HEK293 (cell line): Measurements from ENCODE around the gene PLD5.

Source experiments
- CTCF ChIA-PET: fragments of 350-600 bp; formaldehyde crosslinking; extraction: SDS; loops from one replicate; lab custom pipeline; 2021; ENCODE audit warnings: antibody characterized with exemption; lab: Yijun Ruan, JAX
- POLR2A ChIA-PET: fragments of 300-600 bp; formaldehyde crosslinking; extraction: SDS; loops from one replicate; lab custom pipeline; 2020; ENCODE audit warnings: antibody characterized with exemption, inconsistent platforms; lab: Yijun Ruan, JAX
- H3K27ac ChIP-seq: fragments of 200-500 bp; sonication (Bioruptor generic); 2 replicates; pipeline ENCODE4 v1.5.1; 2014; ENCODE audit warnings: low read depth, low read length, control low read depth, inconsistent platforms; ENCODE audit errors: extremely low read depth
- H3K36me3 ChIP-seq, 2 experiments: fragments of 200-500 bp in 1 of 2; sonication (Bioruptor generic) in 1 of 2; 1 replicate in 1 of 2; 2 replicates in 1 of 2; pipeline ENCODE4 v1.5.1; 2014 to 2017; ENCODE audit warnings: inconsistent platforms in 2 of 2, low read length in 2 of 2; ENCODE audit not compliant: control insufficient read depth in 2 of 2, insufficient read depth in 1 of 2
- H3K4me1 ChIP-seq: fragments of 200-500 bp; sonication (Bioruptor generic); 2 replicates; pipeline ENCODE4 v1.5.1; 2014; ENCODE audit warnings: mild to moderate bottlenecking, low read length, inconsistent platforms; ENCODE audit not compliant: control insufficient read depth, insufficient read depth
- H3K4me3 ChIP-seq: 2 replicates; pipeline ENCODE4 v1.5.1; 2011; ENCODE audit warnings: low read depth, mild to moderate bottlenecking, control low read depth, low read length, moderate library complexity
- H3K9me3 ChIP-seq: fragments of 200-500 bp; sonication (Bioruptor generic); 2 replicates; pipeline ENCODE4 v1.5.1; 2014; ENCODE audit warnings: low read depth, low read length, inconsistent platforms; ENCODE audit not compliant: control insufficient read depth, insufficient read depth
- BCL11B ChIP-seq: fragments of 450-650 bp; formaldehyde crosslinking; IDR thresholded peaks from 2 replicates; pipeline ENCODE4 v1.5.1; 2016; ENCODE audit warnings: low read depth, missing biosample characterization, missing genetic modification characterization
- GFI1B ChIP-seq: fragments of 450-650 bp; formaldehyde crosslinking; IDR thresholded peaks from 2 replicates; pipeline ENCODE4 v1.5.1; 2016; ENCODE audit warnings: missing biosample characterization, missing genetic modification characterization
- HIC1 ChIP-seq: fragments of 450-650 bp; formaldehyde crosslinking; IDR thresholded peaks from 2 replicates; pipeline ENCODE4 v1.5.1; 2016; ENCODE audit warnings: missing biosample characterization, missing genetic modification characterization
- KLF1 ChIP-seq: fragments of 450-650 bp; formaldehyde crosslinking; IDR thresholded peaks from 2 replicates; pipeline ENCODE4 v1.5.1; 2016; ENCODE audit warnings: missing biosample characterization, missing genetic modification characterization
- MZF1 ChIP-seq: fragments of 450-650 bp; formaldehyde crosslinking; IDR thresholded peaks from 2 replicates; pipeline ENCODE4 v1.5.1; 2017; ENCODE audit warnings: missing biosample characterization, missing genetic modification characterization, borderline replicate concordance
- OVOL3 ChIP-seq: fragments of 450-650 bp; formaldehyde crosslinking; IDR thresholded peaks from 2 replicates; pipeline ENCODE4 v1.5.1; 2016; ENCODE audit warnings: missing biosample characterization, missing genetic modification characterization
- SCRT2 ChIP-seq: fragments of 450-650 bp; formaldehyde crosslinking; IDR thresholded peaks from 2 replicates; pipeline ENCODE4 v1.5.1; 2016; ENCODE audit warnings: missing biosample characterization, missing genetic modification characterization
- YY1 ChIP-seq: fragments of 450-650 bp; formaldehyde crosslinking; IDR thresholded peaks from 2 replicates; pipeline ENCODE4 v1.5.1; 2018; ENCODE audit warnings: missing biosample characterization, missing genetic modification characterization
- ZNF133 ChIP-seq: fragments of 450-650 bp; formaldehyde crosslinking; IDR thresholded peaks from 2 replicates; pipeline ENCODE4 v1.5.1; 2016; ENCODE audit warnings: missing biosample characterization, missing genetic modification characterization
- ZNF157 ChIP-seq: fragments of 450-650 bp; formaldehyde crosslinking; IDR thresholded peaks from 2 replicates; pipeline ENCODE4 v1.5.1; 2016; ENCODE audit warnings: missing biosample characterization, missing genetic modification characterization
- ZNF169 ChIP-seq: fragments of 450-650 bp; formaldehyde crosslinking; IDR thresholded peaks from 2 replicates; pipeline ENCODE4 v1.5.1; 2016; ENCODE audit warnings: missing biosample characterization, missing genetic modification characterization
- ZNF175 ChIP-seq: fragments of 450-650 bp; formaldehyde crosslinking; IDR thresholded peaks from 2 replicates; pipeline ENCODE4 v1.5.1; 2016; ENCODE audit warnings: missing biosample characterization, missing genetic modification characterization
- ZNF354C ChIP-seq: fragments of 450-650 bp; formaldehyde crosslinking; IDR thresholded peaks from 2 replicates; pipeline ENCODE4 v1.5.1; 2016; ENCODE audit warnings: missing biosample characterization, missing genetic modification characterization, low read depth, borderline replicate concordance
- ZNF561 ChIP-seq: fragments of 450-650 bp; IDR thresholded peaks from 2 replicates; pipeline ENCODE4 v1.5.1; 2018; ENCODE audit warnings: missing biosample characterization, missing genetic modification characterization, borderline replicate concordance
- ZNF654 ChIP-seq: fragments of 450-650 bp; formaldehyde crosslinking; IDR thresholded peaks from 2 replicates; pipeline ENCODE4 v1.5.1; 2016; ENCODE audit warnings: low read depth, missing biosample characterization, missing genetic modification characterization
- ZSCAN23 ChIP-seq: fragments of 450-650 bp; formaldehyde crosslinking; IDR thresholded peaks from 2 replicates; pipeline ENCODE4 v1.5.1; 2016; ENCODE audit warnings: missing biosample characterization, missing genetic modification characterization
- TF ChIP-seq, protein P1 (sequence below): fragments of 450-650 bp; formaldehyde crosslinking; optimal IDR thresholded peaks from 2 replicates; pipeline ENCODE3; 2016; ENCODE audit warnings: missing biosample characterization, mild to moderate bottlenecking, missing genetic modification characterization
- TF ChIP-seq, protein P2 (sequence below): fragments of 450-650 bp; formaldehyde crosslinking; IDR thresholded peaks from 2 replicates; pipeline ENCODE4 v1.5.1; 2016; ENCODE audit warnings: missing biosample characterization, missing genetic modification characterization

PLD5 gene

DNA sequence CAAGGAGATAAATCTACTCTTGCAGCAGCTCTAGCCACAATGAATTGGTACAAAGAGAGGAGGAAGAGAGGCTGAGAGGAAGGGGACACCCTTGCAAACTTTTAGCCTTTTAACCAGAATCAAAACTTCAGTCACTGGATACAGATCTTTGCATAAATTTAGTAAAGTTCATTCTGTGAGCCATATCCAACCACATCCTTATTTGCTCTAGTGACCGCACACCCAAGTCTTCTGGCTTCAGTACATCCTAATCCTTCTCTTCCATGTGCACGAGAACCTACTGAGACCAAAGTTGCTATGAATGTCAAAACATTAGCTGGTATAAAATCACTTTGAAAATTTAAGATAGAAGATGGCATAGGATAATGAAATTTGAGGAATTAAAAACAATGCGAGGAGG is 21.9 kb upstream of the PLD5 start (continued):
- no peak for TF ChIP-seq ZNF175 (tag by site-specific recombination)
- no peak for TF ChIP-seq ZNF561 (tag by site-specific recombination)
- TF ChIP-seq ZNF169 (tag by site-specific recombination) = no peak
- no peak for TF ChIP-seq HIC1 (tag by site-specific recombination)
- no peak for TF ChIP-seq BCL11B (tag by site-specific recombination)
- no peak for TF ChIP-seq ZNF654 (tag by site-specific recombination)
- TF ChIP-seq OVOL3 (tag by site-specific recombination) = no peak
- no peak for TF ChIP-seq GFI1B
- TF ChIP-seq, all 188 proteins: peak for 0

- ChIA-PET POLR2A (no interaction called here), CTCF (no interaction called here)
- no peaks in the 10 kb centered on the region for H3K4me1 ChIP-seq
- H3K9me3 ChIP-seq = no peaks in the 10 kb centered on the region
- TF ChIP-seq SCRT2 (no peak), YY1 (tag by site-specific recombination) (no peak), GFI1B (no peak), ZNF354C (tag by site-specific recombination) (no peak), MZF1 (tag by site-specific recombination) (no peak), ZNF157 (tag by site-specific recombination) (no peak), KLF1 (tag by site-specific recombination) (no peak), ZSCAN23 (tag by site-specific recombination) (no peak)
- TF ChIP-seq, protein P1, sequence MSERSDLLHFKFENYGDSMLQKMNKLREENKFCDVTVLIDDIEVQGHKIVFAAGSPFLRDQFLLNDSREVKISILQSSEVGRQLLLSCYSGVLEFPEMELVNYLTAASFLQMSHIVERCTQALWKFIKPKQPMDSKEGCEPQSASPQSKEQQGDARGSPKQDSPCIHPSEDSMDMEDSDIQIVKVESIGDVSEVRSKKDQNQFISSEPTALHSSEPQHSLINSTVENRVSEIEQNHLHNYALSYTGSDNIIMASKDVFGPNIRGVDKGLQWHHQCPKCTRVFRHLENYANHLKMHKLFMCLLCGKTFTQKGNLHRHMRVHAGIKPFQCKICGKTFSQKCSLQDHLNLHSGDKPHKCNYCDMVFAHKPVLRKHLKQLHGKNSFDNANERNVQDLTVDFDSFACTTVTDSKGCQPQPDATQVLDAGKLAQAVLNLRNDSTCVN (tag by site-specific recombination) = no peak
- H3K27ac ChIP-seq = no peak overlapping the region
- no peaks in the 10 kb centered on the region for H3K36me3 ChIP-seq
- H3K4me3 ChIP-seq = no peak overlapping the region
These were observed 19.6 kb upstream of the PLD5 start for GRCh38 chr1:242544071-242544470.

DNA sequence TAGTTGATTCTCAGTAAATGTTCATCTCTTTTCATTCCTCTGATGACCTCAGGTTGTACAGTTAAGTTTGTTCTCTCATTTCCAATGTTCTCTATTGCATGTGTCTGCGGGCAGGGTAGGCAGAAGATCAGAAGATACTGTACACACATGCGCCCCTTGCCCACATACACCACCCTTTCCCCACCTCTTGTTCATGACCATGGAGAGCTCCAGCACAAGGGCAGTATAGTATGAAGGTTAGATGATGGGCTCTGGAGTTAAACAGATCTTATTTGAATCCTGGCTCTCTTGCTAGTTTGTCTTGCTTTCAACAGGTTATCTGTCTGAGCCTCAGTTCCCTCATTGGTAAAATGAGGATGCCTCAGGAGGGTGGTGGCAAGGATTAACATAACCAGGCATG is 17.8 kb upstream of the PLD5 start:
- no peaks in the 10 kb centered on the region for H3K9me3 ChIP-seq
- H3K4me3 ChIP-seq = no peak overlapping the region
- CTCF ChIA-PET = no interaction called here
- POLR2A ChIA-PET = interaction anchor here (0.6 kb wide), 1 partner anchor 547 kb away, joined by 3 read pairs; no protein-coding TSS in a partner anchor
- no peak overlapping the region for H3K27ac ChIP-seq
- TF ChIP-seq, protein P2, sequence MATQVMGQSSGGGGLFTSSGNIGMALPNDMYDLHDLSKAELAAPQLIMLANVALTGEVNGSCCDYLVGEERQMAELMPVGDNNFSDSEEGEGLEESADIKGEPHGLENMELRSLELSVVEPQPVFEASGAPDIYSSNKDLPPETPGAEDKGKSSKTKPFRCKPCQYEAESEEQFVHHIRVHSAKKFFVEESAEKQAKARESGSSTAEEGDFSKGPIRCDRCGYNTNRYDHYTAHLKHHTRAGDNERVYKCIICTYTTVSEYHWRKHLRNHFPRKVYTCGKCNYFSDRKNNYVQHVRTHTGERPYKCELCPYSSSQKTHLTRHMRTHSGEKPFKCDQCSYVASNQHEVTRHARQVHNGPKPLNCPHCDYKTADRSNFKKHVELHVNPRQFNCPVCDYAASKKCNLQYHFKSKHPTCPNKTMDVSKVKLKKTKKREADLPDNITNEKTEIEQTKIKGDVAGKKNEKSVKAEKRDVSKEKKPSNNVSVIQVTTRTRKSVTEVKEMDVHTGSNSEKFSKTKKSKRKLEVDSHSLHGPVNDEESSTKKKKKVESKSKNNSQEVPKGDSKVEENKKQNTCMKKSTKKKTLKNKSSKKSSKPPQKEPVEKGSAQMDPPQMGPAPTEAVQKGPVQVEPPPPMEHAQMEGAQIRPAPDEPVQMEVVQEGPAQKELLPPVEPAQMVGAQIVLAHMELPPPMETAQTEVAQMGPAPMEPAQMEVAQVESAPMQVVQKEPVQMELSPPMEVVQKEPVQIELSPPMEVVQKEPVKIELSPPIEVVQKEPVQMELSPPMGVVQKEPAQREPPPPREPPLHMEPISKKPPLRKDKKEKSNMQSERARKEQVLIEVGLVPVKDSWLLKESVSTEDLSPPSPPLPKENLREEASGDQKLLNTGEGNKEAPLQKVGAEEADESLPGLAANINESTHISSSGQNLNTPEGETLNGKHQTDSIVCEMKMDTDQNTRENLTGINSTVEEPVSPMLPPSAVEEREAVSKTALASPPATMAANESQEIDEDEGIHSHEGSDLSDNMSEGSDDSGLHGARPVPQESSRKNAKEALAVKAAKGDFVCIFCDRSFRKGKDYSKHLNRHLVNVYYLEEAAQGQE (tag by site-specific recombination) = peak; percentile 72; the same call in 1 of the 2 replicates
- TF ChIP-seq ZNF133 = no peak
- TF ChIP-seq, all 188 proteins: peak for 1
- Histone ChIP-seq H3K4me1 (no peaks in the 10 kb centered on the region), H3K36me3 (no peaks in the 10 kb centered on the region)
